CD14-positive monocyte (primary cell): ENCODE results near the gene DIAPH2. TPM values are rescaled to one million over a fixed set of nuclear protein-coding genes. Genes with fewer than 3 reads are reported as not detected.

ENCODE experiments used
- DNase-seq, 3 donors: peaks; one replicate each; pipeline ENCODE4 v3.0.0-alpha.2; 2011 to 2022
- H2AFZ ChIP-seq: 2 replicates; pipeline ENCODE4 v1.6.0; 2012; ENCODE audit warnings: mild to moderate bottlenecking, low read depth, low read length, inconsistent platforms; ENCODE audit not compliant: insufficient read depth, poor library complexity, severe bottlenecking
- H3K27ac ChIP-seq, 2 donors: 1 replicate in 1 of 2; 2 replicates in 1 of 2; pipeline ENCODE4 v1.5.1; 2012 to 2013; ENCODE audit warnings: low read length in 2 of 2, control low read depth in 1 of 2, inconsistent platforms in 1 of 2, low read depth in 1 of 2, mild to moderate bottlenecking in 1 of 2
- H3K27me3 ChIP-seq, 2 donors: one replicate each; pipeline versions ENCODE4 v1.6.0 to v1.6.1; 2011 to 2013; ENCODE audit warnings: low read length in 2 of 2; ENCODE audit not compliant: control insufficient read depth in 2 of 2, insufficient read depth in 2 of 2
- H3K36me3 ChIP-seq, 2 donors: replicated peaks in 1 of 2; 1 replicate in 1 of 2; 2 replicates in 1 of 2; pipeline versions ENCODE4 v1.5.1 to v1.6.1; 2012 to 2013; ENCODE audit warnings: low read length in 2 of 2, control low read depth in 1 of 2, inconsistent platforms in 1 of 2, mild to moderate bottlenecking in 1 of 2; ENCODE audit not compliant: insufficient read depth in 2 of 2, control insufficient read depth in 1 of 2
- H3K4me1 ChIP-seq, 2 donors: 1 replicate in 1 of 2; 2 replicates in 1 of 2; pipeline versions ENCODE4 v1.5.1 to v1.6.1; 2012 to 2013; ENCODE audit warnings: low read length in 2 of 2, control low read depth in 1 of 2, inconsistent platforms in 1 of 2, mild to moderate bottlenecking in 1 of 2, moderate library complexity in 1 of 2; ENCODE audit not compliant: insufficient read depth in 2 of 2, control insufficient read depth in 1 of 2
- H3K4me2 ChIP-seq: replicated peaks from 2 replicates; pipeline ENCODE3; 2012; ENCODE audit warnings: low read length, moderate library complexity, mild to moderate bottlenecking; ENCODE audit not compliant: poor library complexity, severe bottlenecking; ENCODE audit errors: extremely low read depth
- H3K4me3 ChIP-seq, 3 experiments: fragments of 200-600 bp in 1 of 3; sonication (generic) in 1 of 3; replicated peaks in 1 of 3; 1 replicate in 2 of 3; 2 replicates in 1 of 3; pipeline ENCODE4 v1.5.1; 2011 to 2013; ENCODE audit warnings: low read length in 3 of 3, mild to moderate bottlenecking in 3 of 3, control low read depth in 2 of 3, low read depth in 2 of 3, inconsistent platforms in 1 of 3, moderate library complexity in 1 of 3
- H3K79me2 ChIP-seq: 2 replicates; pipeline ENCODE4 v1.6.0; 2012; ENCODE audit warnings: mild to moderate bottlenecking, control low read depth, inconsistent platforms, low read length, moderate library complexity; ENCODE audit not compliant: insufficient read depth
- H3K9ac ChIP-seq: 2 replicates; pipeline ENCODE4 v1.6.0; 2017; ENCODE audit warnings: low read length, mild to moderate bottlenecking; ENCODE audit not compliant: insufficient read depth, poor library complexity, severe bottlenecking
- H3K9me3 ChIP-seq, 2 donors: replicated peaks in 1 of 2; 1 replicate in 1 of 2; 2 replicates in 1 of 2; pipeline versions ENCODE4 v1.5.1 to v1.6.1; 2012 to 2013; ENCODE audit warnings: low read length in 2 of 2, control low read depth in 1 of 2; ENCODE audit not compliant: control insufficient read depth in 1 of 2, insufficient read depth in 1 of 2
- H4K20me1 ChIP-seq: 2 replicates; pipeline ENCODE4 v1.6.0; 2012; ENCODE audit warnings: mild to moderate bottlenecking, low read length, control low read depth, moderate library complexity; ENCODE audit not compliant: insufficient read depth
- H3K27ac Mint-ChIP-seq, 7 donors: one replicate each; pipeline ENCODE4 v1.8.0; 2020; ENCODE audit warnings: mild to moderate bottlenecking in 7 of 7, mixed read lengths in 7 of 7, moderate library complexity in 6 of 7, inconsistent platforms in 2 of 7
- H3K27me3 Mint-ChIP-seq, 3 donors: one replicate each; pipeline ENCODE4 v1.8.0; 2021 to 2022; ENCODE audit warnings: low read depth in 3 of 3, mild to moderate bottlenecking in 3 of 3, mixed read lengths in 3 of 3, moderate library complexity in 3 of 3, inconsistent platforms in 1 of 3
- H3K36me3 Mint-ChIP-seq, 2 donors: one replicate each; pipeline ENCODE4 v1.8.0; 2020; ENCODE audit warnings: mixed read lengths in 2 of 2, inconsistent platforms in 1 of 2, mild to moderate bottlenecking in 1 of 2
- H3K4me1 Mint-ChIP-seq: one replicate; pipeline ENCODE4 v1.8.0; 2020; ENCODE audit warnings: mild to moderate bottlenecking, mixed read lengths
- H3K4me3 Mint-ChIP-seq, 2 donors: one replicate each; pipeline ENCODE4 v1.8.0; 2020; ENCODE audit warnings: mild to moderate bottlenecking in 2 of 2, mixed read lengths in 2 of 2, moderate library complexity in 1 of 2
- H3K9me3 Mint-ChIP-seq, 7 donors: one replicate each; pipeline ENCODE4 v1.8.0; 2020 to 2022; ENCODE audit warnings: mixed read lengths in 7 of 7, mild to moderate bottlenecking in 6 of 7, moderate library complexity in 6 of 7, inconsistent platforms in 2 of 7
- CTCF ChIP-seq: fragments of 200-600 bp; IDR thresholded peaks from one replicate; pipeline ENCODE4 v1.8.0; 2022; ENCODE audit warnings: antibody characterized with exemption, mild to moderate bottlenecking
- WGBS: methylation state at CpG from one replicate; pipeline ENCODE4 v1.1.5; 2013; ENCODE audit warnings: missing lambda C conversion rate; ENCODE audit not compliant: insufficient coverage; 5-methylcytosine and 5-hydroxymethylcytosine counted together
- intact Hi-C, 2 donors: fragments of 100-400 bp; cut with micrococcal nuclease; formaldehyde crosslinking; loops; one replicate each; pipeline versions ENCODE4 v1.15.0 to v1.15.1; 2023
- polyA plus RNA-seq, 3 donors: library from polyadenylated mRNA; depleted of rRNA in 1 of 3; unstranded in 2 of 3; stranded (reverse) in 1 of 3; fragments of 300-500 nt in 2 of 3; fragments of >200 nt in 1 of 3; fragmentation: Illumina TruSeq in 2 of 3; gene quantifications; 1 replicate in 2 of 3; 2 replicates in 1 of 3; pipeline ENCODE4 v1.2.3, GENCODE V29; 2012 to 2021

DIAPH2 gene
- polyA plus RNA-seq, 3 donors = 9.5 to 20.5 (median 11.4) TPM

GRCh38 chrX:97011540-97011939 is 326.9 kb downstream of the DIAPH2 start:
- H3K4me1 ChIP-seq = no peaks in the 10 kb centered on the region
- H3K27me3 ChIP-seq = no peaks in the 10 kb centered on the region
- no peak overlapping the region for H3K4me3 ChIP-seq
- H3K36me3 Mint-ChIP-seq = peaks cover 6 to 13% of the 10 kb centered on the region in 2 donors
- DNase-seq = no peak
- WGBS = no CpG with 5 or more reads among the region's 6 CpGs
- peaks cover 0 to 1% (median 0%) of the 10 kb centered on the region in 3 donors for H3K27me3 Mint-ChIP-seq
- no peak overlapping the region for H3K4me3 Mint-ChIP-seq
- H3K4me1 Mint-ChIP-seq = no peaks in the 10 kb centered on the region
- H2AFZ ChIP-seq = no peak overlapping the region
- TF ChIP-seq CTCF = no peak
- H3K36me3 ChIP-seq = peaks cover 2 to 8% of the 10 kb centered on the region in 2 donors
- no peaks in the 10 kb centered on the region for H3K9me3 ChIP-seq
- intact Hi-C loops = no loop called here
- no peak overlapping the region for H3K9ac ChIP-seq
- H3K27ac ChIP-seq = no peak overlapping the region
- H3K9me3 Mint-ChIP-seq = peaks cover 0 to 2% (median 0%) of the 10 kb centered on the region in 7 donors
- no peak overlapping the region for H3K27ac Mint-ChIP-seq
- no peaks in the 10 kb centered on the region for H3K79me2 ChIP-seq
- peaks cover 12% of the 10 kb centered on the region for H4K20me1 ChIP-seq
- H3K4me2 ChIP-seq = no peak overlapping the region

GRCh38 chrX:97016106-97016505 is 331.5 kb downstream of the DIAPH2 start:
- H3K36me3 ChIP-seq = no peaks in the 10 kb centered on the region
- H4K20me1 ChIP-seq = peaks cover 4% of the 10 kb centered on the region
- peaks cover 0 to 2% of the 10 kb centered on the region in 2 donors for H3K4me1 ChIP-seq
- H3K27ac ChIP-seq = no peak overlapping the region
- Mint-ChIP-seq H3K27me3 (peaks cover 0 to 1% (median 0%) of the 10 kb centered on the region in 3 donors), H3K4me3 (no peak overlapping the region), H3K4me1 (peaks cover under 1% of the 10 kb centered on the region), H3K27ac (no peak overlapping the region), H3K36me3 (peaks cover 5 to 12% of the 10 kb centered on the region in 2 donors), H3K9me3 (no peaks in the 10 kb centered on the region)
- H3K4me2 ChIP-seq = no peak overlapping the region
- no peak overlapping the region for H3K4me3 ChIP-seq
- TF ChIP-seq CTCF = no peak
- no peaks in the 10 kb centered on the region for H3K79me2 ChIP-seq
- no peaks in the 10 kb centered on the region for H3K27me3 ChIP-seq
- DNase-seq = no peak
- no peak overlapping the region for H2AFZ ChIP-seq
- intact Hi-C loops = no loop called here
- H3K9me3 ChIP-seq = no peaks in the 10 kb centered on the region
- WGBS = no CpG with 5 or more reads among the region's 2 CpGs
- H3K9ac ChIP-seq = no peak overlapping the region
